Right lung (tissue), 5 donors: ENCODE data around the gene CEP72. TPM values are rescaled to one million over a fixed set of nuclear protein-coding genes. Genes with fewer than 3 reads are reported as not detected.

Source experiments
- DNase-seq, 2 donors: peaks; one replicate each; pipeline ENCODE4 v3.0.0-alpha.2; 2013
- polyA plus RNA-seq, 5 donors: library from polyadenylated mRNA; unstranded; fragments of 120-200 nt; gene quantifications; one replicate each; pipeline versions ENCODE4 v1.2.1 to v1.2.3, GENCODE V29; 2013; ENCODE audit warnings: inconsistent platforms in 1 of 5, low replicate concordance in 1 of 5; ENCODE audit not compliant: insufficient read length in 5 of 5, insufficient read depth in 1 of 5

The CEP72 gene
- polyA plus RNA-seq, 5 donors = 7.6 to 12.2 (median 9.6) TPM

DNA sequence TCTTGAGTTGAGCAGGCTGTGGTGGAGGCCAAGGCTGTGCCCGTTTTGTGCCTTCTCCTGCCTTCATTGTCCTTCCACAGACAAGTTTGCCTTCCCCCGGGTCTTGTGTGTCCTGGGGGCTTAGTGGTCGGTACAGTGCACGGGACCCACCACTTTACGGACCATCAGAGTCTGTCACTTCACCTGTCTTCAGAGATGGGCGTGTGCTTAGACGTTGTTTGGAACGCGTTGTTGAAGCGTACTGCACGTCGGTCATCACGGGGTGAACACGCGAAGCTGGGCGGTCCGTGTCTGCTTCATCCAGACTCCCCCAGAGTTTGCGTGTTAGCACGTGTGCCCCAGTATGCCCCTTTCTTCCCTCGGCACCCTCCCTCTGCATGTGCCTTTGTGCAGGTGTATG lies 24.8 kb downstream of the CEP72 start:
- DNase-seq = no peak

DNA sequence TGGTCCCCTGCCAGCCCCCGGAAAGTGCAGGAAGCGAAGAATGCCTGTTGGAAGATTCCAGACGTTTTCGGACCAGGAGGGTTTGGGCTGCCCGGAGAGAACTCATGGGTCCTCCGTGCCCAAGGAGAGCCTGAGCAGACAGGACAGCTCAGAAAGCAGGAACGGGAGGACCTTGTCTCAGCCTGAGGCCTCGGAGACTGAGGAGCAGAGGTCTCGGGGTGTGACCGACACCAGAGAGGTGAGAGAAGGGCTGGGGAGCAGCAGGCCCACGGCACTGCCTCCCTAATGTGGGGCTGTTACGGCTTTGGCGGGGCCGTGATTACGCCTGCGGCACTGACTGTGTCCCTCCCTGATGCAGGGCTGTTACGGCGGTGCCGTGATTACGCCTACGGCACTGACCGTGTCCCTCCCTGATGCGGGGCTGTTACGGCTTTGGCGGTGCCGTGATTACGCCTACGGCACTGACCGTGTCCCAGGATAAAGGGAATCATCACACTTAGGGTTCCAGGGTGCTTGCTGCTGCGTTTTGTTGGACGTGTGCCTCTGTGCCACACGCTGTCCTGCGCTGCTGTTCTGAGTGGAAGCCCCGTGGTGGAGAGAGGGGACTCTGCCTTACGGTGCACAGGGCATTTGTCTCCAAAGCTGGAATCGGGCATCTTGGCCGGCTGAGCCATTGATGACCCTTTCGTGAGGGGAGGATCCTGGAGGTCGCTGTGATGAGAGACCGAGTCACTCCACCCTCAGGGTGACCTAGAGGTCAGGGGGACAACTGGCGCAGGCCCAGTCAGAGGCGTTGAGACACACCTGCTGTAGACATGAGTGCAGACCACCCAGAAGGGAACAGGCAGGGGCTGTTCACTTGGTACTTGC lies 25.7 kb downstream of the CEP72 start:
- DNase-seq = no peak

DNA sequence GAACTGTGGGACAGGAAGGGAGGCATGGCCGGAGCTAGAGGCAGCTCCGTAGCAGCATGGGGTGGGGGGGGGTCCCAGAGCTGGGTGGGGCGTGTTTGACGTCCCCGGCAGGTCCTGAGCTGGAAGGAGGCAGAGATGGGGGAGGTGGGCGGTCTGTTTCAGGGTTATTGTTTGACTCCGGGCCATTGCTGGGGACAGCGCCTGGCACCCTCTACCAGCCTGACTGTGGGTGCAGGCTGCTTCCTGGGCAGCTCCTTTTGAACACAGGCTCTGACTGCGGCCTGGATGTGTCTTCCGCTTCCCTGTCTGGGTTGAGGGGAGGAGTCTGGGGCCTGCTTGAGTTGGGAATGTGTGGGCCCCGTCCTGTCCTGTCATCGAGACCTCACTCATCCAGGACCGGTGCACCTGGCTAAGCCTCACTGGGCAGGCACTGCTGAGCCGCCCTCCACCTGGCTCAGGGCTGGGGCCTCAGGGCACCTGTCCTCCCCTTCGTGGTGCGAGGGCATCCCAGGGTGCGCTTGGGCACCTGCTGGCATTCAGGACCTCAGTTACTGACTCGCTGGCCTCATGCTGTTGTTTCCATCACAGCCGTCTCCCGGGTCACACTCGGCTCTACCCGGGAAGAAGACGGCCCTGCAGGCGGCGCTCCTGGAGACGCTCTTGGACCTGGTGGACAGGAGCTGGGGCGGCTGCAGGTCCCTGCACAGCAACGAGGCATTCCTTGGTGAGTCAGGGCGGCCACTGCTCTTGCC lies 26.5 kb downstream of the CEP72 start:
- DNase-seq = no peak

DNA sequence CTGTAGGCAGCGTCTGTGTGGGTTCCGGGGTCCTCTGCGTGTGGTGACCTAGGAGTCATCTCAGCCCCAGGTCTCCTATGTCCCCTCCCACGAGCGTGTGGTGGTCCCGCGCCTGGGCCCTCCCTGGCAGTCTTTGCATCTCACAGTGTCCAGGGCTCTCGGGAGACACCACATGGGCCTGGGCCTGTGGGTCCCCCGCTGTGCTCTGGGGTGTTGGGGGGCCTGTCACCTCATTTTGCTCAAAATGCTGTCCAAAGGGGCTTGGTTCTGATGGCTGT lies 27.1 kb downstream of the CEP72 start:
- no peak for DNase-seq

DNA sequence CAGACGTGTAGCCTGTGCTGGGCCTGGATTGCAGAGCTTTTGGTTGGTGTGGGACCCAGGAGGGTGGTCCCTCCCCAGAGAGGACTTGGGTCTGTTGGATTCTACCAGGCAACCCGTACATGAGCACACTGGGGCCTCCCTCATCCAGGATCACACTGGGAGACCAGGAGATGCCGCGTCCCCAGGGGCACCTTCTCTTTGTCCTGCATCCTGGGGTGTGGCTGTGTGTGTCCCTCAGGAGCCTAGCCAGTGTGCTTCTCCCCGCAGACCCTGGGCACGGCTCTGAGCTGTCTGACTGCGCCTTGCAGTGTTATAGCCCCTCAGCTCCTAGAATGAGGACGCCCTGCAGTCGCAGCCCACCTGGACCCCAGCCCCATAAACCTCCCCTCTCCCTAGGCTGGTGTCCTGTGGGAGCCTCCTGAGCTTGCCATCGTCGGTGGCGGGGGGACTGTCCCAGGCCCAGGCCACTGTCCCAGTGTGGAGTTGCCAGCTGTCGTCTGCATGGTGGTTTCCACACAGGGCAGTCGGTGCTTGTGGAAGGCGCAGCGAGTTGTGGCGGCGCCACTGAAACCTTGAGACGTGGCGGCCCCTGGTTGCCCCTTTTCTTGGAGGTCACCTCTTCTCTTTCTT lies 27.6 kb downstream of the CEP72 start:
- no peak for DNase-seq

DNA sequence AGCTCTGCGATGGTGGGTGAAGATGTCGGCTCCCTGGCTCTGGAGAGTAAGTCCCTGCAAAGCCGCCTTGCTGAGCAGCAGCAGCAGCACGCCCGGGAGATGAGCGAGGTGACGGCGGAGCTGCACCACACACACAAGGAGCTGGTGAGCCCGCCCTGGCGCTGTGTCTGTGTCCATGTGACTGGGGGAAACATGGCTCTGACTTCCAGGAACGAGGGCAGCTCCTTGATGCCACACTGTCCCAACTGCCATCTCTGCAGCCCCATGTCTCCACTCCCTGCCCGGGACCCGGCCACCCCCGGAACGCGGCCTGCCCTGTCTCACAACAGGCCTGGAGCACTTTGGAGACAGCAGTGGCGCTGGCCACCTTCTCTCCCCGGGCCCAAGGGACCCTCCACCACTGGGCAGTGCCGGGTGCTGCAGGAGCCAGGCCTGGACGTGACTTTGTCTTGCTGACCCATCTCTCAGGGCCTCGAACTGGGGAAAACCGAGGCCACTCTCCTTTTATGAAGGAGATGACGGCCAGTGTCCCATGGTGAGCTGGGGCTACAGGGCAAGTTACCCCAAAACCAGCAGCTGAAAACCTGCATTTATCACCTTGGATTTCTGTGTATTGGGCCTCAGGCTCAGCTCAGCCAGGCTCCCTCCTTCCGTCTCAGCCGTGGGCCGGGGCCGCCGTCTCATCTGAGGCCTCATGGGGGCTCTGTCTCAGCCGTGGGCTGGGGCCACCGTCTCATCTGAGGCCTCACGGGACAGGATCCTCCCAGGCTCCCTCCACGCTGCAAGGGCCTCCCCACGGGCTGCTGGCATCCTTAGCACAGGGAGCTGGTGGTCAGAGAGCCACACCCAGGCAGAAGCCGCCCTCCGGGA lies 28.6 kb downstream of the CEP72 start:
- DNase-seq = no peak

DNA sequence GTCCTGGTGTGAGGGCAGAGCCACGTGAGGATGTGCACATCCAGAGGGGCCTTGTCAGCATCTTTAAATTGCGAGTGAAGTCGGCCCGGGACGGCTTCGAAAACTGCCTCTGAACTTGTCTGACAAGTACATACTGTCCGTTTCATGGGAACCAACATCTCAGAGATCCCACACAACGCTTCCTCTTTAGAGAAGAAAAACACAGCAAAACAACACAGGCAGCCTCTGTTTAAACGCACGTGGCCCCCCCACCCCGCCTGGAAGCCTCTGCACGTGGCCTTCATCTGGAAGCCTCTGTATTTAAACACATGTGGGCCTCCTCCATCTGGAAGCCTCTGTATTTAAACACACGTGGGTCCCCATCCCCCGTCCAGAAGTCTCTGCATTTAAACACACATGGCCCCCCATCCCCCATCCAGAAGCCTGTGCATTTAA lies 29.2 kb downstream of the CEP72 start:
- no peak for DNase-seq

DNA sequence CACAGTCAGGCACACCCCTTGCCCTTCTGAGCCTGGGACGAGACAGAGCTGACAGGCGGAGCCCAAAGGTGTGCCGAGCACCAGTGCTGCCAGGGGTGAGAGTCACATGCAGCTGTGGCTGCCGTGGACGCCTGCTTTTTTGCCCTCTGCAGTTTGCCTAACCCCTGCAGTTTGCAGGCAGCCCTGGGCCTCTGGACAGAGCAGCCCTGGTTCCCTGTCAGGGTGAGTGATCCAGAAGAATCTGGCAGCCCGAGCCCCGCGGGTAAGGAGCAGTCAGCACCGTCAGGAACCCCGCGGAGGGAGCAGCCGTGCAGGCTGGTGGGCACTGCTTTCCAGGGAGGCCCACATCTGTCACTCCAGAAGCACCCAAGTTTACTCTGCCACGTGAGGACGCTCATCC lies 30.3 kb downstream of the CEP72 start:
- DNase-seq = no peak

DNA sequence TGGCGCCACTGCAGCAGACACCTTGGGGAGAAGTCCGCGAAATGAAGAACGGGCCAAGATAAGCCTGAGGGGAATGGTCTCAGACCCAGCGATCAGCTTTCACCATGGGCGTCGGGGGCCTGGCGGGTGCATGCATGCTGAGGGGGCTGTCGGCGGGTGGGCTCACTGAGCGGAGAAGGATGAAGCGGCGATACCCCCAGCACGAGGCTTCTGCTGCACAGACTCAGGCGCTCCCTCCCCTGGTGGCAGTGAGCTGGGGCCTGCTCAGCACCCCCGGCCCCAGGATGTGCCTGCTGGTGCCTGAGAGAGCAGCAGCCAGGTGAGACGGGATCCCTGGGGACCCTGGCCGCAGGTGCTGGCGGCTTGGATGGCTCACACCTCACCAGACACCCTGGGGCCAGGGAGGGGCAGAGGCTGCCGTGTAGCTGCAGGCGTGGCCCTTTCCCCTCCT lies 31.2 kb downstream of the CEP72 start:
- DNase-seq = no peak

DNA sequence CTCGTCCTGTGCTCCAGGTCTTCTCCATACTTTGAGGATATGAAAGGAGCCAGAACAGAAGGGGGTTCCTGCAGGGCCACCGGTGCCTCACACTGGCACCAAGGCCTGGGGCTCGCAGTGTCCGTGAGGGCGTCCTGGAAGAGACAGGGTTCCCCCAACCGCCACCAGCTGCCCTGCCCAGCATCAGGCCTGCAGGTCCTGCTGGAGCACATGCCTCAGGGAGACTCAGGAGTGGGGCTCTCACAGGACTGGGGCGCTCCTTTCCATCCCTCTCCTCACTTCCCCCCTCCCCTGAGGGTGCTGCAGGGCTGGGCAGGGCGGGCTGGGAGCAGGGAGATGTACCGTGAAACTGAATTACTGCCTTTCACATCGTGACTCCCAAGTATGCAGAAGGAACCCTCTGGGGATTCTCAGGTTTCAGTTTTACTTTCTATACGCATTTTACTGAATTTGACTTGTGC lies 31.7 kb downstream of the CEP72 start:
- DNase-seq = no peak

DNA sequence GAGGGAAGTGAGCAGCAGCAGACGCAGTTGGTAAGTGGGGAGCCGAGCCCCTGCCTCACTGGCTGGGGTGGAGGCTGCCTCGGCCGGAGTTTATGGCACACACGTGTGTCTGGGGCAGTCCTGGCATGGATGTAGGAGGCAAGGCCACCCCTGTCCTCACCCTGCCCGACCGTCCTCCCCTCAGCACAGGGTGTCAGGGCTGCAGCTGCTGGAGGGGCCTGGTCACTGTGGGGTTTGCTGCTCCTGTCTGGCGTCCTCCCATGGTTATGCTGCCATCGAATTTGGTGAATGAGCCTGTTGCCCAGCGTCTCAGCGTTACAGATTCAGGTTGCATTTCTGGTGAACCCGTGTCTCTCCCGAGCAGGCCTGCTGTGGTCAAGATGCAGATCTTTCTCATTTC lies 32.4 kb downstream of the CEP72 start:
- DNase-seq = no peak

DNA sequence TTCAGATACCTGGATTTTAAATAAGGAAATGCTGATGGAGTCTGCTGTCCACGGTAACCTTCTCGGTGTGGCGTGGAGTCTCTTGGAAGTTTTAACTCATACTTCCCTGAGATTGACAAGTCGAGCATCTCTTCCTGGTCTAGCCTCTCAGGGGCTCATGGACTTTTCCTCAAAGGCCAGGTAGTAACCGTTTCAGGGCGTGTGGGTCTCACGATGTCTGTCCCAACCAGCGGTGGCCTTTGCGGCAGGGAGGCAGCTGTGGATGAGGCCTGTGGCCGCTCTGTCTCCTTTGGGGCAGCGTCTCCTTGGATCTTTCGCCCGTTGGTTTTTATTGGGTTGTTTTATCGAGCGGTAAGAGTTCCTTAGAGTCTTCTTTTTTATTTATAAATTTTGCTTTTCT lies 32.8 kb downstream of the CEP72 start:
- DNase-seq = no peak

DNA sequence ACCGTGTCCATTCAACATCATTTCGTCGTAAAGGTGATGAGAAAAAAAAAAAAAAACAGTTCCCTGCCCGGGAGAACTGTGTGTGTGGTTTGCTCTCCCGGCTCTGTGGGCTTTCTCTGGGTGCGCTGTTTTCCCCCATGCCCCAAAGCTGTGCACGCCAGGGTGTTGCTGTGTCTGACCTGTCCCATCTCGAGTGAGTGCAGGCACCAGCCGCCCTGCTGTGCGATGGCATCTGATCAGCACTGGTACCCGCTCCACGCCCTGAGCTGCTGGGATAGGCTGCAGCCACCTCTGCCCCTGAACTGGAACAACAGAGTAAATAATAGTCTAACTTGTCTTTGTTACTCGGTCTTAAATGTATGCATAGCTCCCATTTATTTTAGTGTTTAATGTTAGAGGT lies 33.3 kb downstream of the CEP72 start:
- no peak for DNase-seq

DNA sequence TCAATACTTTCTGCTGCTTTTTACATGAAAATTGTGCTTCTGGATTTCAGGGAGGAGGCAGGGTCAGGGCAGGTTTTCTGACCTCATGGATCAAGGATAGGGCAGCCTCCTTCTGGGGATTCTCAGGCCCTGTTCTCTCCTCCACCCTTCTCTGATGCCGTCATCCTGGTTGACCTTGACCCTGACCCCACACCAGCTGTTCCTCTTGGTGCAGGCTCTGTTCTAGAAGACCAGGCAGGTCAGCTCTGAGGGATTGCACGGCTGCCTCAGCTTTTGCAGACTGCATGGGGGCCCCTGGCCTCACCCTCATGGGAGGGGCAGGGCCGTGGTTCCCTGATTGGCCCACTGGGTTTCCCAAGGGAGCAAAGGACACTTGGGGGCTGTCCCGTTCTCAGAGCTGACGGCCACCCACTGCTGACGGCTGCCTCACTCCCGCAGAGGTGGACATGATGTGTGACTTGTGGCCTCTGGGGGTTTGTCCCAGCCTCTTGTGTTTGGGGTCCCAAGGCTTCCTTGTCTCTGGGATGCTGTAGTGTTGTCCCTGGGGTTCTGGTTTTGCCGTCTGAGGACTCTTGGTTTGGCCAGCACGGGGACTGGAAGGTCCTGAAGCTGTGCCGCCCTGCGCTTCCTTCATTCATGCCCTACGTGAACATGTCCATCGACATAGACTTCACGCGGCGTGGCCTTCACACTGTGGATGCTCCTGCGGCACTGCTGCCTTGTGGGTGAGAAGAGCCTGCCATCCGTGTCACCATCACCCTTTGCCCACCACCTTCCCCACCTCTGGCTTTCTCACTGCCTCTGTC lies 34.5 kb downstream of the CEP72 start:
- DNase-seq = no peak

DNA sequence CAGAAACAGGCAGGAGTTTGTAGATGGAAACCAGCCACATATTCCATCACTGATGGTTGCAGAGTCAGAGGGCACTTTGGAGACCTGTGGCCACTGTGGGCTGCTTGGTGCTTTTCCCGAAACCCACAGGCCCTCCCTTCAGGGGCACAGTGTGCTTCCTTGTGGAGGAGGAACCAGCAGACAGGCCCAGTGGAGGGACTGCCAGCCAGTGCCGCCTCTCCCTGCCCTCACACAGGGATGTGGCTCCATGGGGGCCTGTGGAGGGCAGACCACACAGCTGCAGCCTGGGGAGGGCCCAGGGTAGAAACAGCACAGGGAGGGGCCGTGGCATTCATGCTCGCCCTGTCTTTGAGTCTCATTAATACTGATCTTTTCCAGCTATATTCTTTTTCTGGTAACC lies 35.2 kb downstream of the CEP72 start:
- no peak for DNase-seq

DNA sequence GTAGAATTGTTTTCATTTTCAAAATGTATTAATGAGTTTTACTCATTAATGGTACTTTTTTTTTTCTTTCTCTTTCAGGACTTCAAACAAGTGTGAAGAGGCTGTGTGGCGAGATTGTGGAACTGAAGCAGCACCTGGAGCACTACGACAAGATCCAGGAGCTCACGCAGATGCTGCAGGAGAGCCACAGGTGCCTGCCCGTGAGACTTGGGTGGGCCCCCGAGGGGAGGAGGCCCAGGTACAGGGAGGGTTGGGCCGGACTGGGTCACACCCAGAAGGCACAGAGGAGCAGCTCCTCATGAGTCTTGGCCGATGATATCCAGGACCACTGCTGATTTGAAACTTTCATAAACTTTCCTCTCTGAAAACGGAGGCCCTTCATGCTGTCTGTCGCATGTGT lies 35.6 kb downstream of the CEP72 start:
- DNase-seq = no peak

DNA sequence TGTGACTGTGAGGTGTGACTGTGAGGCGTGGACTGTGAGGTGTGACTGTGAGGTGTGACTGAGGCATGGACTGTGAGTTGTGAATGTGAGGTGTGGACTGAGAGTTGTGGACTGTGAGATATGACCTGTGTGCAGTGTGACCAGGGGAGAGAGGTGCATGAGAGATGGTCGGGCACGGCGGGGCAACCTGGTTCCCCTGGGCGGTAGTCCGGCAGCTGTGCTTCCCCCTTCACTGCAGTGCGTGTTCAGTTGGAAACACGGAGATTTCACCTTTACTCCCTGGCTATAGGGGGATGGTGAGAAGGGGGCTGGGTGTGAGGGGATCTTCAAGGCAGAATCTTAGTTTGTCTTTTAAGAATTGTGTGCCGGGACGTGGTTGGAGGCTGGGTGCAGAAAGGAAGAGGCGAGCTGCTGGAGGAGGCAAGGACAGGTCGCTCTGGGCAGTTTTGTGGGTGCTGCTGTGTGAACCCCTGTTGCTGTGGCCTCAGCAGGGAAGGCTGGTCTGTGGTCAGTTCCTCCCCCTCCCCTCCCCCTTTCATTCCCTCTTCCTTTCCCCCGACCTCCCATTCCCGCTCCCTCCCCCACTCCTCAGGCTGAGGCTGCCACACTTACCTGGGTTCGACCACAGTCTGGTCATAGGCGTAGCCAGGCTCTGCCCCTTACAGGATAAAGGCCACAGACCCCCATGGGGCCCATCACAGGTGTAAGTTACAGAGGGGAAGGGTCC lies 39.3 kb downstream of the CEP72 start:
- DNase-seq = no peak

DNA sequence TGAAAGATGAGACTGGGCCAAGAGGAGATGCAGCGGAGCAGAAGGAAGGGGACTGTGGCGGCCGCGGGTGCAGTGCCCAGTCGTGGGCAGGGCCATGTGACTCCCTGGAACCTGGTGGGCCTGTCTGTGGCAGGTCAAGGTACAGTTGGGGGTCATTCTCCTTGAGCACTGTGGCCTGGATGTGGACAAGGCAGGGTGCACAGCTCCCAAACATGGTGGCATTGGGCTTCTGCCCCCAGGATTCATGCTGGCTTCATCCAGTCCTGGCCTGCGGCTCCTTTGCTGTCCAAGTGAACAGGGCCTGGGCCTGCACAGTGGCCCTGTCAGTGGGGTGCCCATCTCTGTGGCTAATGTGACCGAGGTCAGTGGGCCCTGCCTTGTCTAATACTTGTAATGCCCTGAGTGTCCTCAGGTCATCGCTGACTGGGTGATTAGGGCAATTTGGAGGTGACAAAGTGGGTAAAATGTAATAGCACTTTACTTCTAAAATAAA lies 39.9 kb downstream of the CEP72 start:
- no peak for DNase-seq

DNA sequence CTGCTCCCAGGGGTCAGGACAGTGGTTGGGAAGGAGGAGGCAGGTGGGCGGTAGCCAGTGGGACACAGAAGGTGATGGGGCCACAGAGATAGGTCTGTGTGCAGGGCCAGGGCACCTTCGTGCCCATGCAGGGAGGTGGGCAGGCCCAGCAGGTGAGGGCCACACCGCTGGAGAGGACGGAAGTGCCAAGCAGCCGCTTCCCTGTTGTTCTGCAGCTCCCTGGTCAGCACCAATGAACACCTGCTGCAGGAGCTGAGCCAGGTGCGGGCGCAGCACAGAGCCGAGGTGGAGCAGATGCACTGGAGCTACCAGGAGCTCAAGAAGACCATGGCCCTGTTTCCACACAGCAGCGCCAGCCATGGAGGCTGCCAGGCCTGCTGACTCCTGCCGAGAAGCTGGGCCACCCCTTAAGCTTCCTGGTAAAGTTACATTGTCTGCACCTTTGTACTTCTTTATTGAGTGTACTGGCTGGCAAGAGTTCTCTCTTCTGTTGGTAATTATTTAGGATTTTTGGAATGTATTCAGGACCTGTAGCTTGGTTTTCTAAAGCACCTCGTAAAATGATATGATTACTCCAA lies 40.7 kb downstream of the CEP72 start:
- no peak for DNase-seq
